Cardiac septum (tissue), 1 donor: ENCODE results near the gene TXNDC9. TPM values are rescaled to one million over a fixed set of nuclear protein-coding genes. Genes with fewer than 3 reads are reported as not detected.
"Not testable (repeated sequence)": the region's sequence is repeated elsewhere in the genome, so short reads cannot be mapped to it uniquely, and the experiment has no call there.

ENCODE experiments used
- DNase-seq: peaks from one replicate; pipeline ENCODE4 v3.0.0-alpha.2; 2020; ENCODE audit warnings: low spot score
- intact Hi-C: fragments of 100-400 bp; cut with DNase I; formaldehyde crosslinking; loops from one replicate; pipeline ENCODE4 v1.14.0; 2022
- total RNA-seq: library from RNA; stranded (reverse); fragmentation: NEBNext Ultra II Directional; extraction: Animal tissue kit (Norgen Biotek cat#: 25700); gene quantifications from one replicate; pipeline ENCODE4 v1.2.1, GENCODE V29; 2021
- donor health status: DM: no; HTN: no; CAD: no.

Gene TXNDC9
- total RNA-seq, 1 donor from 2014 or later: 24.8 TPM

GRCh38 chr2:99337113-99338028 lies 1.2 kb upstream of the TXNDC9 start, which contains the start of gene EIF5B:
EIF5B (plus strand) TSS chr2:99337389; CDS start chr2:99337555, 166 bp downstream.
- DNase-seq: peak; percentile 98
- intact Hi-C loops: loop anchor here (1.0 to 5.0 kb wide), 5 partner anchors 65 to 183 kb away; partner anchors contain the start of genes LIPT1, MITD1, MRPL30 and REV1

DNA sequence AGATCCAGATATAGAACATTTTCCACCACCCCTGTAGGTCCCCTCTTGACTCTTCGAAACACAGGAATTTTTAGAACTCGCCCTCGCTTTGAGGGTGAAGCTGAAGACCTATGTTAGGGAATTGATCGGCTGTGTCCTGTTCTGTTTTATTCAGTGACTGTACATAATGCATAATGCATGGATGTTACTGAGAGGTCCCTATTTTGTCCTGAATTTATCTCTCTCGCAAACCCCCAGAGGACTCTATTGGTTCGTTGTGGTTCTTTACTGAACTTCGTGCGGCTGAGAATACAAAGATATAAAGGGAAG lies 625 bp upstream of the TXNDC9 start:
- intact Hi-C loops: loop anchor here (1.0 to 5.0 kb wide), 5 partner anchors 66 to 182 kb away; partner anchors contain the start of genes LIPT1, MITD1, MRPL30 and REV1
- no peak for DNase-seq

DNA sequence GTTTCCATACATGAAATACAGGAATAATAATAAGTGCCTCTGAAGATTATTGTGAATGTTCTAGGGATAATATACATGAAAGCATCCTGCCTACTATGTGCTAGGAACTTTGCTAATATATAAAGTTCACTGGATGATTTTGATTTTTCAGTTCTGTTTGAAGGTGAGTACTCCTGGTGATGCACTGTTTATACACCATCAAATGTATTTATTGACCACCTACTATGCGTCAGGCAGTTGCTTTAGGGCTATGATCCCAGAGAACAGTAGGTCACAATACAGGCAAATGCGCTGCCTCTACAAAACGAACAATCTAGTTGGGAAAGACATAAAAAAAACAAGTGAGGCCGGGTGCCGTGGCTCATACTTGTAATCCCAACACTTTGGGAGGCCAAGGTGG lies 10.7 kb downstream of the TXNDC9 start:
- intact Hi-C loops: no loop called here
- no peak for DNase-seq

DNA sequence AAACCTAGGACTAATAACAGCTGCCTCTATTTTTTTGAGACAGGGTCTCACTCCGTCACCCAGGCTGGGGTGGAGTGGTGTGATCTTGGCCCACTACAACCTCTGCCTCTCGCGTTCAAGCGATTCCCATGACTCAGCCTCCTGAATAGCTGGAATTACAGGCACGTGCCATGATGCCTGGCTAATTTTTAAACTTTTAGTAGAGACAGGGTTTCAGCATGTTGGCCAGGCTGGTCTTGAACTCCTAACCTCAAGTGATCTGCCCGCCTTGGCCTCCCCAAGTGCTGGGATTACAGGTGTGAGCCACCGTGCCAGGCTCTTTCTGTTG lies 18.3 kb downstream of the TXNDC9 start:
- DNase-seq, intact Hi-C loops: not testable (repeated sequence)

GRCh38 chr2:99317161-99317872 lies 18.8 kb downstream of the TXNDC9 start:
- intact Hi-C loops: no loop called here
- DNase-seq: no peak

DNA sequence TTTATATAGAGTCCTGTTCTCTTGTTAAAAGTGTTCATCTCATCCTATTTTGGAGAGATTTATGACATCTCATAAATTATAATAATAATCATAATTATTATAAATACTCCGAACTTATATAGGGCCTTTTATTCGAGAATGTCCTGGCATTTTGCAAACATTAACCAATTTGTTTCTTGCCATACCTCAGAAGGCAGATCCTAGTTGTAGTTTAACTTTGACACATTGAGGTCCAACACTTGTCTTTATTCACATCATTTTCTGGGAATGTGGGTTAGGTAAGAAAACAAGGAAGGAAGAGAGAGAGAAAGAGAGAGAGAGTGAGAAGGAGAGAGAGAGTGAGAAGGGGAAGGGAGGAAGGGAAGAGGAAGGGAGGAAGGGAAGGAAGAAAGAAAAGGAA lies 35.0 kb downstream of the TXNDC9 start, which contains the start of gene LYG1:
LYG1 (minus strand) TSS at position 101 of the 400 bp plus-strand sequence. CDS start 5,527 bp downstream, outside the sequence.
- intact Hi-C loops, DNase-seq: not testable (repeated sequence)

- no peak for DNase-seq
- intact Hi-C loops: no loop called here
These were observed 36.6 kb downstream of the TXNDC9 start for GRCh38 chr2:99299580-99299979.

DNA sequence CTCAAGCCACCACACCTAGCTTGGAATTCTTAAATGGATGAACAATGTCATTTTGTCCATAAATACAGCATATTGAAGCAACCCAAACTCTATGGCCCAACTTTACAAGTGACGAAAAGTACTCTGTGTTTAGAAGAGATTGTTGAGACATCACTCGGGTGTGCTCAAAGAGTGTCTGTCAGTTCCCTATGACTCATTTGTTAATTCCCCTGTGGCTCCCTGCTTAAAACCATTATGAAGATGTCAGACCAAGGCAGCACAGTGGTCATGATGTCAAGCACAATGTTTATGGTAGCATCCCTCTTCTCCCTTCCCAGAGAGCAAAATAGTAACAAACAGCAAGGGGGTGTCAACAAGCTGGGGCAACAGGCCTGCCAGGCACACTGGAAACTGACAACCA lies 38.1 kb downstream of the TXNDC9 start:
- no peak for DNase-seq
- intact Hi-C loops: no loop called here

GRCh38 chr2:99285526-99285925 lies 50.6 kb downstream of the TXNDC9 start:
- intact Hi-C loops: no loop called here
- DNase-seq: no peak

DNA sequence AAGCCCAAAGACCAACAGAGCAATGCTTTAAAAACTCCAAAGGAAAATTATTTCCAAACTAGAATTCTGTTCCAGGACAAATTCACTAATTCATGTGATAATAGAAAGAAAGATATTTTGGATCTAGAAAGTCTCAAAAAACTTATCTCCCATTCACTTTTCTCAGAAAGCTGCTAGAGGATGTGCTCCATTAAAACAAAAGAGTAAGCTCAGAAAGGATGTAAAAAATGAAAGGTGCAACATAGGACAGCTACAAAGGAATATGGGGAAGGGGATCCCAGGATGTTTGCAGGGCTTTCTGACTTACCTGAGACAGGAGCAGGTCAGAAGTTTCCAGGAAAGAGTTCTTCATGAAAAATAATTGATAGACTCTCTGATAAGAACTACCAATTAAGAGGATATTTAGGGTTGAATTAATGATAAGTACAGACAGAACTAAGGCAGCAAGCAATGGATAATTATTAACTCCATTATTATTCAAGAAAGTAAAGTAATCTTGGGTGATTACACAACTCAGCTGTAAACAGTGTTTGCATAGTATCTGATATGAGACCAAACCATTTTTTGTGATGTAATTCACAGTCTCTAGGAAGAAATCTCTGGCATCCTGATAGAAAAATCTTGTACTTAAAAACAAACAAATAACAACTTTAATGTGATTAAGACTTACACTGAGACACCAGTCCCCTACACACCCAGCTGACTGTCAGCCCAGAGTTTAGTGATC lies 56.0 kb downstream of the TXNDC9 start:
- no peak for DNase-seq
- intact Hi-C loops: no loop called here

DNA sequence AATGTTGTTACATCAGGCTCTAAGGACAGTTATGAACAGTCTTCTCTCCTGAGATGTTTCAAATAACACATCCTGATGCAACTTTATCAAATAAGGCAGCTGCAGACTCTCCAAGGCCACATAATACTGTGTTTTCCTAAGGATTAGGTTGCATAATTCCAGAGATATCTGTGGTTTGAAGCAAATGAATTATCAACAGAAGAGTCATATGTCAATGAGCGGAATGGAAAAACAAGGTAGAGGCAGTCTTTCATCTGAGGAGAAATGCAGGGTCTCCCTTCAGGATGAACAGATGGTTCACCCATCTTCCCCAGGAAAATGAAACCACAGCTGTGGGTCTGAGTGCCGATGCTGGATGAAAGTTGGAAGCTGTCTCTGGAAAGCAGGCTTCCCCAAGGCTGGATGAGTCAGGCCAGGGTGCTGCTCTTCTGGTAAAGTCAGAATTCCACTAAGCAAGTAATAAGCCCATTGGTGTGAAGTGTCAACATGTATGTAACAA lies 57.3 kb downstream of the TXNDC9 start:
- DNase-seq: no peak
- intact Hi-C loops: no loop called here

DNA sequence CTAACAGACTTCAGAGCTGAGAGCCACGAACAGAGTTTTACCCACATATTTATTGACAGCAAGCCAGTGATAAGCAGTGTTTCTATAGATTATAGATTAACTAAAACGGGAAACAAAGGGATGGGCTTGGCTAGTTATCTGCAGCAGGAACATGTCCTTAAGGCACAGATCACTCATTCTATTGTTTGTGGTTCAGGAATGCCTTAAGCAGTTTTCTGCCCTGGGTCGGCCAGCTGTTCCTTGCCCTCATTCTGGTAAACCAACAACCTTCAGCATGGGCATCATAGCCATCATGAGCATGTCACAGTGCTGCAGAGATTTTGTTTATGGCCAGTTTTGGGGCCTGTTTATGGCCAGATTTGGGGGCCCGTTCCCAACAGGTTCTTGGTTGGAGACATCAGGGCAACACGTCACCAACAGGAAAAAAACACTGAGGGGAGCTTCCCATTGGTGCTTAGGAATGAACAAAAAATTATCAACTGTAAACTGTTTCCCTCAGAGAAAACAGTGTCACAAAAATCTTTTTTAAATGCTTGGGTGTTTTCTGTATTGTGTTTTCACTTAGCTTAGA lies 57.9 kb downstream of the TXNDC9 start:
- intact Hi-C loops, DNase-seq: not testable (repeated sequence)

DNA sequence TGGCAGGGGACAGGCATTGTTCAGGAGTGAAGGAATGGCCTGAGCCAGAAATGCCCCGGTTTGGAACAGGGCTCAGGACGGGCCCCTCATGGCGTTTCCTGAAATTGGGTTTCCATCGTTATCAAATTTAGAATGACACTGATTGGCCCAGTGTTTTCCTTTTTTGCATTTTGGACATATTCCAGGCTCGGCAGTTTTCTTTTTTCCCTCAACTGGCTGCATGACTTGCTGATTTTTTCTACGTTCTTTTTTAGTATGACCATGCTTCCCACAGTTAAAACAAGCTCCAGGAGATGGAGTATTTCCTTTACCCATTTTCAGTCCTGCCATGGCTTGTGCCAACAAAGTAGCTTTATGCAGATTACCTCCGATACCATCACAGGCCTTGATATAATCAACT lies 60.3 kb downstream of the TXNDC9 start:
- no peak for DNase-seq
- intact Hi-C loops: no loop called here

Other genes with a start within 250 kb of the TXNDC9 start
- not detected for gene C2orf15, start 194.6 kb downstream of the TXNDC9 start, total RNA-seq
- gene TSGA10, start 181.4 kb downstream of the TXNDC9 start, total RNA-seq: 1.6 TPM
- gene LIPT1, start 181.4 kb downstream of the TXNDC9 start, total RNA-seq: 6.6 TPM
- 11.4 TPM for gene MITD1, start 155.3 kb downstream of the TXNDC9 start, total RNA-seq
- 27.8 TPM for gene MRPL30, start 155.1 kb downstream of the TXNDC9 start, total RNA-seq
- gene LYG2, start 80.7 kb downstream of the TXNDC9 start, total RNA-seq: not detected
- gene LYG1, start 35.1 kb downstream of the TXNDC9 start, total RNA-seq: 0.57 TPM
- gene EIF5B, start 1.1 kb upstream of the TXNDC9 start, total RNA-seq: 105 TPM
- gene REV1, start 153.7 kb upstream of the TXNDC9 start, total RNA-seq: 34.1 TPM